Measurements from ENCODE around the gene VPS26A. TPM values are rescaled to one million over a fixed set of nuclear protein-coding genes. Genes with fewer than 3 reads are reported as not detected.

Gene VPS26A
- total RNA-seq, 4 donors from 2014 or later: 34.1 to 51.5 (median 39.4) TPM

- no peaks in the 10 kb centered on the region for H3K9me3 ChIP-seq
- H3K4me1 ChIP-seq: no peaks in the 10 kb centered on the region
- 43 to 85% methylated on average over 3 to 5 of the region's 6 CpGs for WGBS, 2 donors (ENCODE audit: low coverage in 1 of 2)
- TF ChIP-seq POLR2A (IDR thresholded peaks at IDR 0.05) (no peak), EP300 (IDR thresholded peaks at IDR 0.05) (no peak), CTCF (IDR thresholded peaks at IDR 0.05) (no peak), POLR2AphosphoS5 (IDR thresholded peaks at IDR 0.05) (no peak)
- H3K4me3 ChIP-seq: no peak overlapping the region
- ATAC-seq: no peak
- no peak overlapping the region for H3K27ac ChIP-seq
- peaks cover 0 to 15% of the 10 kb centered on the region in 2 donors for H3K36me3 ChIP-seq
- peaks cover 15% of the 10 kb centered on the region for H3K27me3 ChIP-seq
These were observed 22.4 kb upstream of the VPS26A start for GRCh38 chr10:69101451-69102095.

GRCh38 chr10:69102440-69102839 lies 21.5 kb upstream of the VPS26A start:
- peaks cover 0 to 15% of the 10 kb centered on the region in 2 donors for H3K36me3 ChIP-seq
- H3K4me3 ChIP-seq: no peak overlapping the region
- WGBS, 2 donors (ENCODE audit: low coverage in 1 of 2): 83 to 100% methylated on average over 1 to 3 of the region's 3 CpGs
- TF ChIP-seq EP300 (IDR thresholded peaks at IDR 0.05): no peak
- TF ChIP-seq CTCF (IDR thresholded peaks at IDR 0.05): no peak
- no peak for TF ChIP-seq POLR2AphosphoS5 (IDR thresholded peaks at IDR 0.05)
- TF ChIP-seq POLR2A (IDR thresholded peaks at IDR 0.05): no peak
- no peak overlapping the region for H3K27ac ChIP-seq
- H3K9me3 ChIP-seq: no peaks in the 10 kb centered on the region
- H3K27me3 ChIP-seq: peaks cover 15% of the 10 kb centered on the region
- H3K4me1 ChIP-seq: no peaks in the 10 kb centered on the region
- ATAC-seq: no peak

GRCh38 chr10:69103784-69104183 lies 20.2 kb upstream of the VPS26A start:
- no peak for ATAC-seq
- no peak overlapping the region for H3K27ac ChIP-seq
- WGBS, 2 donors (ENCODE audit: low coverage in 1 of 2): 67 to 72% methylated on average over 1 to 7 of the region's 7 CpGs
- peaks cover 15% of the 10 kb centered on the region for H3K27me3 ChIP-seq
- H3K4me1 ChIP-seq: no peaks in the 10 kb centered on the region
- no peaks in the 10 kb centered on the region for H3K9me3 ChIP-seq
- H3K4me3 ChIP-seq: no peak overlapping the region
- H3K36me3 ChIP-seq: peaks cover 0 to 6% of the 10 kb centered on the region in 2 donors
- TF ChIP-seq POLR2AphosphoS5 (IDR thresholded peaks at IDR 0.05) (no peak), POLR2A (IDR thresholded peaks at IDR 0.05) (no peak), CTCF (IDR thresholded peaks at IDR 0.05) (no peak), EP300 (IDR thresholded peaks at IDR 0.05) (no peak)

GRCh38 chr10:69104994-69105790 lies 18.8 kb upstream of the VPS26A start:
- Histone ChIP-seq H3K9me3 (no peaks in the 10 kb centered on the region), H3K27ac (no peak overlapping the region), H3K4me1 (no peaks in the 10 kb centered on the region), H3K36me3 (peaks cover 0 to 6% of the 10 kb centered on the region in 2 donors), H3K27me3 (peaks cover 15% of the 10 kb centered on the region), H3K4me3 (no peak overlapping the region)
- no peak for TF ChIP-seq CTCF (IDR thresholded peaks at IDR 0.05)
- TF ChIP-seq POLR2A (IDR thresholded peaks at IDR 0.05): no peak
- no peak for TF ChIP-seq POLR2AphosphoS5 (IDR thresholded peaks at IDR 0.05)
- TF ChIP-seq EP300 (IDR thresholded peaks at IDR 0.05): no peak
- ATAC-seq: no peak
- whole genome bisulfite sequencing, 2 donors (ENCODE audit: low coverage in 1 of 2): 83 to 100% methylated on average over 1 of the region's 1 CpG

- TF ChIP-seq EP300 (IDR thresholded peaks at IDR 0.05) (no peak), POLR2A (IDR thresholded peaks at IDR 0.05) (no peak), CTCF (IDR thresholded peaks at IDR 0.05) (no peak), POLR2AphosphoS5 (IDR thresholded peaks at IDR 0.05) (no peak)
- no peak for ATAC-seq
These were observed 16.8 kb upstream of the VPS26A start for GRCh38 chr10:69107176-69107490.

More at GRCh38 chr10:69107176-69107490, 16.8 kb upstream of the VPS26A start:
- Histone ChIP-seq H3K36me3 (peaks cover 0 to 6% of the 10 kb centered on the region in 2 donors), H3K27me3 (peaks cover under 1% of the 10 kb centered on the region), H3K4me1 (no peaks in the 10 kb centered on the region), H3K27ac (no peak overlapping the region), H3K9me3 (no peaks in the 10 kb centered on the region), H3K4me3 (no peak overlapping the region)
